Measurements from ENCODE around the gene CROCC. TPM values are rescaled to one million over a fixed set of nuclear protein-coding genes. Genes with fewer than 3 reads are reported as not detected.
"Not testable (repeated sequence)": the region's sequence is repeated elsewhere in the genome, so short reads cannot be mapped to it uniquely, and the experiment has no call there.

CROCC gene
- total and polyA plus RNA-seq, 9 of the 15 experiments (the other 6 are each of a cell fraction or from before 2014, with no cell fraction given), result 0.17 to 15.4 (median 7.6) TPM

DNA sequence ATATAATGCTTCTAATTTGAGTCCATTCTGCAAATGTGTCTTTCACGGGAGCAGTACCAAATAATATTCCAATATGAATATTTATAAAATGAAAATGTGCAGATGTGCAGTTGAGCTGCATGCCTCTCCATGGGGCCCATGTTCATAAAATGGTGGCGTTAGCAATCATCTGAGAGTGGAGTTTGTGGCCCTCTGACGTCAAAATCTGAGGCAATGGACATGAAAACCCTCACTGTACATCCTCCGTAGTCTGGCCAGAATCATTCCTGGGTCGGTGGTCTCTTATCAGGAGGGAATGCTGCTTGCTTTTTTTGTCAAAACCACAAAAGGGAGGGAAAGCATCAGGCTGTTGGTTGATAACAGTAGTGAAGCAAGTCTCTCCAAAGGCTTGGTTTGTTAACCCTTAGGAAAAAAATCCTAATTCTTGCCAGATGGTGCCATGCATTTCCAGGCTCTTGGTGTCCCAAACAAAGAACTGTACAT lies 31.2 kb upstream of the CROCC start (continued):
- TF ChIP-seq, protein P1, sequence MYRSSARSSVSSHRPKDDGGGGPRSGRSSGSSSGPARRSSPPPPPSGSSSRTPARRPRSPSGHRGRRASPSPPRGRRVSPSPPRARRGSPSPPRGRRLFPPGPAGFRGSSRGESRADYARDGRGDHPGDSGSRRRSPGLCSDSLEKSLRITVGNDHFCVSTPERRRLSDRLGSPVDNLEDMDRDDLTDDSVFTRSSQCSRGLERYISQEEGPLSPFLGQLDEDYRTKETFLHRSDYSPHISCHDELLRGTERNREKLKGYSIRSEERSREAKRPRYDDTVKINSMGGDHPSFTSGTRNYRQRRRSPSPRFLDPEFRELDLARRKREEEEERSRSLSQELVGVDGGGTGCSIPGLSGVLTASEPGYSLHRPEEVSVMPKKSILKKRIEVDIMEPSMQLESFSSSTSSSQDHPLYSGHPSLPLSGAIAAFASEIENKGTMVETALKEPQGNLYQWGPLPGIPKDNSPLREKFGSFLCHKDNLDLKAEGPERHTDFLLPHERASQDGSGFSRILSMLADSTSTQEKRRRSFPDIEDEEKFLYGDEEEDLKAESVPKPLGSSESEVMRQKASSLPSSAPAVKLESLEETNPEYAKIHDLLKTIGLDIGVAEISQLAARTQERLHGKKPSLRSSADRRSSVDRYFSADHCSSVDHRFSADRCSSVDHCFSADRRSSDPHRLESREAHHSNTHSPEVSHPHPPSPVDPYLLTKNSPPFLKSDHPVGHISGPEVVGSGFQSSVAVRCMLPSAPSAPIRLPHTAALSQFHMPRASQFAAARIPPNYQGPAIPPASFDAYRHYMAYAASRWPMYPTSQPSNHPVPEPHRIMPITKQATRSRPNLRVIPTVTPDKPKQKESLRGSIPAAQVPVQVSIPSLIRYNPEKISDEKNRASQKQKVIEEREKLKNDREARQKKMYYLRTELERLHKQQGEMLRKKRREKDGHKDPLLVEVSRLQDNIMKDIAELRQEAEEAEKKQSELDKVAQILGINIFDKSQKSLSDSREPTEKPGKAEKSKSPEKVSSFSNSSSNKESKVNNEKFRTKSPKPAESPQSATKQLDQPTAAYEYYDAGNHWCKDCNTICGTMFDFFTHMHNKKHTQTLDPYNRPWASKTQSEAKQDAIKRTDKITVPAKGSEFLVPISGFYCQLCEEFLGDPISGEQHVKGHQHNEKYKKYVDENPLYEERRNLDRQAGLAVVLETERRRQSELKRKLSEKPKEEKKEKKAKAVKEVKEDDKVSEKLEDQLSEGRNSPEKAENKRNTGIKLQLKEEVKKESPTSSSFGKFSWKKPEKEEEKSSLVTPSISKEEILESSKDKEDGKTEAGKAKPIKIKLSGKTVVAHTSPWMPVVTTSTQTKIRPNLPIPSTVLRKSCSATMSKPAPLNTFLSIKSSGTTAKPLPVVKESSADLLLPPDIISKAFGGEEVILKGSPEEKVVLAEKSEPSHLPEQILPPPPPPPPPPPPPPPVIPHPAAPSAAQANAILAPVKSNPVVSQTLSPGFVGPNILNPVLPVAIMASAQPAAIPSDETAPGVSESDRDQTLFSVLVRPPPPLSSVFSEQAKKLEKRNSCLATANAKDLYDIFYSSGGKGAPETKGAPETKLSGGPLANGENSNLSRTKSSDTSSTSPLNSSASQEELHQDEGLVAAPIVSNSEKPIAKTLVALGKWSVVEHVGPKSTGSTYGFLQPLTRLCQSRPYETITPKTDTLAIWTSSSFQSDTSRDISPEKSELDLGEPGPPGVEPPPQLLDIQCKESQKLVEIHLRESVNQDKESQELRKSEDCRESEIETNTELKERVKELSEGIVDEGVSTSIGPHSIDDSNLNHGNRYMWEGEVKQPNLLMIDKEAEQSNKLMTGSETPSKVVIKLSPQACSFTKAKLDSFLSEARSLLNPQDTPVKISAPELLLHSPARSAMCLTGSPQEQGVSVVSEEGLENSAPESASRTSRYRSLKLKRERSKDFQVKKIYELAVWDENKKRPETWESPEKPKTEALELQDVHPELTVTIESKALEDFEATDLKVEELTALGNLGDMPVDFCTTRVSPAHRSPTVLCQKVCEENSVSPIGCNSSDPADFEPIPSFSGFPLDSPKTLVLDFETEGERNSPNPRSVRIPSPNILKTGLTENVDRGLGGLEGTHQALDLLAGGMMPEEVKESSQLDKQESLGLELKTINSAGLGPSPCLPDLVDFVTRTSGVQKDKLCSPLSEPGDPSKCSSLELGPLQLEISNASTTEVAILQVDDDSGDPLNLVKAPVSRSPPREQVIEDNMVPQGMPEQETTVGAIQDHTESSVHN (IDR thresholded peaks at IDR 0.05; ENCODE audit: borderline replicate concordance in 1 of 2, low read depth in 1 of 2), result peak in 1 of 2 experiments; percentile 48; a peak in 1 of 4 replicates
- TF ChIP-seq ZSCAN32 (CRISPR knock-in tag; IDR thresholded peaks at IDR 0.05), result 0 out of 2 replicates have a peak, but pooled peaks have one; percentile 13
- peak; percentile 31; the same call in 1 of the 2 replicates for TF ChIP-seq FOXM1 (IDR thresholded peaks at IDR 0.05; ENCODE audit: low read depth)
- not testable (repeated sequence) for TF ChIP-seq FOXM1 (CRISPR knock-in tag; IDR thresholded peaks at IDR 0.05; ENCODE audit: low read depth); TEAD4 (CRISPR knock-in tag; IDR thresholded peaks at IDR 0.05; ENCODE audit: borderline replicate concordance)
- TF ChIP-seq SOX6 (IDR thresholded peaks at IDR 0.05), result peak; percentile 81
- TF ChIP-seq ZNF175 (CRISPR knock-in tag; IDR thresholded peaks at IDR 0.05; ENCODE audit: low read depth), result peak; percentile 80
- peak; percentile 57; the same call in 1 of the 2 replicates for TF ChIP-seq RUNX1 (IDR thresholded peaks at IDR 0.05; ENCODE audit: low read depth)
- peak; percentile 66; the same call in 1 of the 2 replicates for TF ChIP-seq ZBTB7A (IDR thresholded peaks at IDR 0.05; ENCODE audit: borderline replicate concordance, control insufficient read depth, low read depth, low read length)
- peak; percentile 80 for TF ChIP-seq TEAD4 (IDR thresholded peaks at IDR 0.05; ENCODE audit: low read length)
- peak; percentile 80 to 90 for TF ChIP-seq TRIM24 (IDR thresholded peaks at IDR 0.05)
- peak; percentile 66 for TF ChIP-seq CTBP1 (IDR thresholded peaks at IDR 0.05; ENCODE audit: borderline replicate concordance)
- TF ChIP-seq, protein P2, sequence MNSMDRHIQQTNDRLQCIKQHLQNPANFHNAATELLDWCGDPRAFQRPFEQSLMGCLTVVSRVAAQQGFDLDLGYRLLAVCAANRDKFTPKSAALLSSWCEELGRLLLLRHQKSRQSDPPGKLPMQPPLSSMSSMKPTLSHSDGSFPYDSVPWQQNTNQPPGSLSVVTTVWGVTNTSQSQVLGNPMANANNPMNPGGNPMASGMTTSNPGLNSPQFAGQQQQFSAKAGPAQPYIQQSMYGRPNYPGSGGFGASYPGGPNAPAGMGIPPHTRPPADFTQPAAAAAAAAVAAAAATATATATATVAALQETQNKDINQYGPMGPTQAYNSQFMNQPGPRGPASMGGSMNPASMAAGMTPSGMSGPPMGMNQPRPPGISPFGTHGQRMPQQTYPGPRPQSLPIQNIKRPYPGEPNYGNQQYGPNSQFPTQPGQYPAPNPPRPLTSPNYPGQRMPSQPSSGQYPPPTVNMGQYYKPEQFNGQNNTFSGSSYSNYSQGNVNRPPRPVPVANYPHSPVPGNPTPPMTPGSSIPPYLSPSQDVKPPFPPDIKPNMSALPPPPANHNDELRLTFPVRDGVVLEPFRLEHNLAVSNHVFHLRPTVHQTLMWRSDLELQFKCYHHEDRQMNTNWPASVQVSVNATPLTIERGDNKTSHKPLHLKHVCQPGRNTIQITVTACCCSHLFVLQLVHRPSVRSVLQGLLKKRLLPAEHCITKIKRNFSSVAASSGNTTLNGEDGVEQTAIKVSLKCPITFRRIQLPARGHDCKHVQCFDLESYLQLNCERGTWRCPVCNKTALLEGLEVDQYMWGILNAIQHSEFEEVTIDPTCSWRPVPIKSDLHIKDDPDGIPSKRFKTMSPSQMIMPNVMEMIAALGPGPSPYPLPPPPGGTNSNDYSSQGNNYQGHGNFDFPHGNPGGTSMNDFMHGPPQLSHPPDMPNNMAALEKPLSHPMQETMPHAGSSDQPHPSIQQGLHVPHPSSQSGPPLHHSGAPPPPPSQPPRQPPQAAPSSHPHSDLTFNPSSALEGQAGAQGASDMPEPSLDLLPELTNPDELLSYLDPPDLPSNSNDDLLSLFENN (IDR thresholded peaks at IDR 0.05; ENCODE audit: low read depth in 2 of 2, low read length in 2 of 2), result 0 out of 4 replicates have a peak, but pooled peaks of 1 of the 2 experiments have one; percentile 44
- TF ChIP-seq MTA2 (IDR thresholded peaks at IDR 0.05; ENCODE audit: low read depth), result peak; percentile 76
- TF ChIP-seq ZNF766 (CRISPR knock-in tag; conservative IDR thresholded peaks at IDR 0.05), result peak; percentile 81
